ENCODE results near the gene HPS4.

HPS4 gene

DNA sequence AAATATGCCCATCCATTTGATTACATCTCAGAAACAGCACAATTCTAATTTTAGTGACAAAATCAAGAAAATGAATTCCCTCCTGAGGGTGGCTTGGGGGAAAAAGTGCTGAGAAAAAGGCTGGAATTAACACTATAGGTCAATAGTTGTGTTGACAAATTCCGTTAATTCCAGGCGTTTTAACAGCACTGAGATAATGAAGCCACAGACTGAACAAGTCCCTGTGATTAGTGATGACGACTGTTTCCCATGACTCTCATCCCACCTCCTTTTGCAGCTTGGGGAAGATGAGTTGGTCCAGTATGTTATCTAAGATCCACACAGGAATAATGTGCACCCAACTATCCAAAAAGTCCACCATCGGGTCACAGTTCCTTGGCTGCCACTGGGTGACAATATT is 12.9 kb upstream of the HPS4 start:
- DNase-seq: no peak

- DNase-seq: no peak
Observed at GRCh38 chr22:26494506-26494905, 10.9 kb upstream of the HPS4 start.

- no peak for DNase-seq
Observed at GRCh38 chr22:26492220-26492619, 8.6 kb upstream of the HPS4 start.

DNA sequence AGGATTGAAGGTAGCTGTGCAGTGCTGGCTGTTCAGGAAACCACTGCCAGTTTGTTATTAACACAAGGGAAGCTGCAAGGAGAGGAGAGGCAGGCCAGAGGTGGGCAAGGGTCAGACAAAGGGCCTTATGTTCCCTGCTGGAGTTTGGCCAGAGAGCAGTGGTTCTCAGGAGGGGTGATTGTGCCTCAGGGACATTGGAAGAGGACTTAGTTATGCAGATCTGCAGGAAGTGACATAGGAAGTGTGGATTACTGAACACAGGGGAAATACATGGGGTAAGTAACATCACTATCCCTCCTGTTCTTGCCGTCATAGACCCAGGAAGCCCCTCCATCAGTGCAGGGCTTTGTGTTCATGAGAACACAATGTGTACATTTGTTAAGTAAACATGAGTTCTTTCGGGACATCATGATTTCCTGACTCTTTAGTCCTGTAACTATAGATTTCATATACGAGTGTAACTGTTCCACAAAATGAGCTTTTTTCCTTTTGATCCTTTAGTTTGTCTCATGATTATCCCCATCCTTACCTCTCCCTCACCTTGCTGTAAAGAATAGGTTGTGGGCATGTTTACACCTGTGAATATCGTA is 6.0 kb upstream of the HPS4 start:
- DNase-seq: no peak

DNA sequence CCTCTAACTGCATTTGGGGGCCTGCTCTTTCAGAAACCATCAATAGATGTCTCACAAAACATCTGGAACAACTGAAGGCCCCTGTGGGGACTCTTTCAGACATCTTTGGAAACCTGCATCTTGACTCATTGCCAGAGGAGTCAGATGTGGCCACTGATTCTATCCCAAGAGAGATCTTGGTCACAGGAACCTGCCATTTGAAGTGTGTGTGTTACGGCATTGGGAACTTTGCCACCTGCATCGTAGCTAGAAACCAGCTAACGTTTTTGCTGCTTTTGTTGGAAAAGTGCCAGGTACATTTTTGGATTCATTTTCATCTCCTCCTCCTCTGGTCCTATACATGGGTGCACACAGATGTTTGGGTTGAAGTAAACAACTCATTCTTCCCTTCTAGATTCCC is 4.4 kb upstream of the HPS4 start:
- no peak for DNase-seq

GRCh38 chr22:26486394-26486793 is 2.8 kb upstream of the HPS4 start:
- no peak for DNase-seq

DNA sequence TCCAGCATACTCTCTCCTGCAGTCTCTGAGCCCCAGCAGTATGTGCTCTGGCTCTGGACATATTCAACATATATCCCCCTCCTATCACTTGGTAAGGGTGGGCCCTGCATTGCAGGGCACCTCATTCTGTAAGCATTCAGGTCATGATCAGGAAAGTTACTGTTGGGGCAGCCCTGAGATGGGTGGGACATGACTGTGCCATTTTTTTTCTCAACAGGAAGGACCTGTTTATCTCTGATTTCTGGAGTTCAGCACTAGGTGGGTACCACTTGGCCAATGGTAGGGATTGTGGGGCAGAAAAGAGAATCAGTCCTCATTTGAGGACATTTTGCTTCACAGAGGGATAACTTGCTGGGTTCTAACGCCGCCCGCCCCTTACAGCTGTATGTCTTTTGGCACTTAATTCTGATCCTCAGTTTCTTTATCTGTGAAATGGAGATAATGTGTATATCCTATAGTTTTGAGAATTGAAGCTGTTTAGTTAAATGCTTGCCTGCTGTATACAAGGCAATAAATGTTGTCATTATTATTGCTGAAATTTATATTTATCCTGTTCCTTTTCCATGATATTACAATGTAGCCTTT is 2.3 kb upstream of the HPS4 start:
- DNase-seq: no peak

GRCh38 chr22:26485013-26485412 is 1.4 kb upstream of the HPS4 start:
- no peak for DNase-seq

- DNase-seq: no peak
Observed at GRCh38 chr22:26484360-26484706, 750 bp upstream of the HPS4 start.

- DNase-seq: no peak
Observed at GRCh38 chr22:26483043-26483438, 542 bp downstream of the HPS4 start.

DNA sequence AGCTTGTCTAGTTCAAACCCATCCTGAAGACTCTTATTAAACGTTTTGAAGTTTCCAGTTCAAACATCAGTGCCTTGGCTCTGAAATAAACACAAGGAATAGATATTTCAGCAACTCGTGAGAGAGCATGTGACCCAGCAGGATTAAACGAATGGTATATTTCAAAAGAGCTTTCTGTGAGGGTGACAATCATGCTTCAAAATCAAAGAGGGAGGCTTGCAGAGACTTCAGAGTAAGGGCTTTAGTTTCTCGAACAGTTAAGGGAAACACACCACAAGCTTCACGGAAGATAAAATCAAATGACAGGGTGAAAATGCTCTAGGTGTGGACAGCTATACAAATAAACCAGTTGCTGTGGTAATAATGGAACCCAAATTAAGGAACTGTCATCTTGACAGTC is 1.4 kb downstream of the HPS4 start:
- no peak for DNase-seq

DNA sequence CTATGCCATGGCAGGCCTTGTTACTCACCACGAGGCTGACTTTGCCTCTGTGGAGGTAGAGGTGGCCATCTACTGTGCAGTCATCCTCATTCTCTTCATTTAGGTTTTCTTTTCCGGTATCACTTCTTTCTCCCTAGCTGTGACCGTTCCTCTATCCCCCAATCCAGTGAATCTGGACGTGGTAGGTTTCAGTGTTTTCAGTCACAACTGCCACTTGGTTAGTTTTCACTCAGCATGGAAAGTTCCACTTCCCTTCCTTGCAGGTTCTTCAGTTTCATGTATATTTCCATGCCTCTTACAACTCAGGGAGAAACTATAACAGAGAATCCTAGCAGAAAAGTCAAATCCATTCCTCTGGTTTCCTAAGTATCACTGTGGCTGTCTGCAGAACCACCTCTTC is 1.9 kb downstream of the HPS4 start:
- no peak for DNase-seq

DNA sequence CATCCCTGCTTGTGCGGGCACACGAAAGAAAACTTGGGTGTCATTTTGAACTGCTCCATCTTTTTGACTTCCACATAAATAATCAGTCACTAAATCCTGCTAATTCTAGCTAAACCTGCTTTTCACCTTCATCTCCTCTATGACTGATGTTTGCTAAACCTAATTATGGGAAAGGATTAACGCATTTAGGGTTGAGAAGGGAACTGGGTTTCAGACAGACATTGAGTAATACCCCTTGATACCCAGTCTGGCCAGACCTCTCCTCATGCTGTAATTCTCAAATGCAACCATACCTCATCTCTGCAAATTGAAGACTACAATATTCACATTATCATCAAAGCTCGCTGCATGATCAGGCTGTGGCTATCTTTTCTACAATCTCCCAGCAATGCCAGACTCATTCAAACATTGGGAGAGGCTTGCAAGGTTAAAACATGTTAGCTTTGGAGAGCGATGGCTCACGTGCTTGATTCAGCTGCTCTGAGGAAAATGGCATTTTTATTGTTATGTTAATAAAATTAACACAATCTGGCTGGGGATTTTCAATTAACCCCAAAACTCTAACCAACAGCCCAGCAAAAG is 2.4 kb downstream of the HPS4 start:
- DNase-seq: no peak

GRCh38 chr22:26480611-26480932 is 3.0 kb downstream of the HPS4 start:
- no peak for DNase-seq

DNA sequence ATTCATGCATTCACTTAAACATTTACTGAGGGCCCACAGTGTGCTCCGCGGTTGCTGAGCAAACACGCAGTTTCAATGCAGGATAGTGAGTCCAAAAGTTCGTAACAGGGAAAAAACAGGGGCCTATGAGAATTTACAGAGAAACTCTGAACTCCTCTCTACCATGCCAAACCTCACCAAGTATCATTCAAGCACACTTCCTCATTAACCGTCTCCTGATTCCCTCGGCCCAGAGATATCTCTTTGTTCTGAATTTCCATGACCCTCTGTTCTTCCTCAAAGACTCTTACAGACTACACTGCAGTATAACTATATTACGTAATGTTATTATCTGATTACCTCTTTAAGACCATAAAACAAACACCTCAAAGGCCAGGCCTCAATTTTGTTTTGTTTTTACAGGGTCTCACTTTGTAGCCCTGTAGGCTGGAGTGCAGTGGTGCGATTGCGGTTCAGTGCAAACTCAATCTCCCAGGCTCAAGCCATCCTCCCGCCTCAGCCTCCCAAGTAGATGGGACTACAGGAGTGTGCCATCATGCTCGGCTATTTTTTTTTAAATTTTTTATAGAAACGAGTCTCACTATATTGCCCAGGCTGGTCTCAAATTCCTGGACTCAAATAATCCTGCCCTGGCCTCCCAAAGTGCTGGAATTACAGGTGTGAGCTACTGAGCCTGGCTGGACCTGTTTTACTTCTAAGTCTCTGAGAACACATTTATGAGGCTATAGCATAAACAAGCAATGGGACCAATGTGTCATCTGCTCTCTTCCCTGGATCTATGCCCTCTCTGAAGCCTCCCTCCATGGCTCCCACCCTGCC is 3.6 kb downstream of the HPS4 start:
- DNase-seq: peak; percentile 50

DNA sequence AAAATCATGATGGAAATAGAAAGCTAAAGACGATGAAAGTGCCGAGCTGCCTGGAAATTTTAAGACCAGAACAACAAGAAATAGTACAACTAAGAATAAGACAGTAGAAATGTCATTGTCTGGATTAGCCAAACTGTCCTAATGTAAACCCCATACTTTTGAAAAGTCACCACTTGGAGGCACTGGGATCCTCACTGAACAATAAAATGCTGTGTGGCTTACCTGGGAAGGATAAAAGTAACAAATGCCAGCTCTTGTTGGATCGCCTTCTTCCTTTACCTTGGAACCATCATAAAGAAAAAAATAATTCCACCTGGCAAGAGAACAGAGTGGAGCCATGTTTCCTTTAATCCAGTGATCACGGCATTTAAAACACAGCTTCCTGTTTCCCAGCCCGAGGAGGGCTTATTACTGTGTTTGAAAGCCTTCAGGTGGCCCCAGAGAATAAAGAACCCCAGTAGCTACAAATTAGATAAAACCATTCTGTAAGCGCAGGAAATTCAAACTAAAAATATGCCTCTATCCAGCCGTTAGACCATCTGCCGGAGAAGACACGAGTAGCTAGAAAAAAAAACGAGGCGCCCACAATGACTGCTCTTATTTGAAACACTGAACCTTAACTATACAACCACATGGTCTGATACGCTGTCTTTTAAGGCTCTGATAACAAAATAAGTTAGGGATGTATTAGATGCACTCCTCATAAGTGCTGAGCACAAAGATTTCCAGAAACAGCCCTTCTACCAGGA is 4.4 kb downstream of the HPS4 start:
- DNase-seq: peak; percentile 41

GRCh38 chr22:26477341-26477731 is 6.2 kb downstream of the HPS4 start:
- DNase-seq: no peak

GRCh38 chr22:26476705-26477340 is 6.8 kb downstream of the HPS4 start:
- no peak for DNase-seq

GRCh38 chr22:26474682-26475081 is 8.9 kb downstream of the HPS4 start:
- no peak for DNase-seq

- DNase-seq: no peak
Observed at GRCh38 chr22:26471522-26471921, 12.1 kb downstream of the HPS4 start.

DNA sequence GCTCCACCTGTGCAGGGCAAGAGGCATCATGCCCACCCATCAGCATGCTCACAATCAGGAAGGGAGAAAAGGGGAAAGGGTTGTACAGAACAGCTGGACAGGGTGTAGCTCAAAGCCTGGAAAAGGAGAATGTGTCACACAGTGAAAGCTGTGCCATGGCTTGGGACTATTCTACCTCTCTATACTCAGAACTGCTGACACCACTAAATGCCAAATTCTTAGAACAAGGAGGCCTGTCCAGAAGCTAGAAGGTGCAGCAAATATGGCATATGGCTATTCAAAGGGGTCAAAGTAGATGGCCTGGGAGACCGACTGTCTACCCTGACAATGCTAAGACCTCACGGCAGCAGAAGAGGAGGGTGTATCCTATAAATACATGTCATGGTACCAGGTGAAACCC is 12.8 kb downstream of the HPS4 start:
- no peak for DNase-seq

DNA sequence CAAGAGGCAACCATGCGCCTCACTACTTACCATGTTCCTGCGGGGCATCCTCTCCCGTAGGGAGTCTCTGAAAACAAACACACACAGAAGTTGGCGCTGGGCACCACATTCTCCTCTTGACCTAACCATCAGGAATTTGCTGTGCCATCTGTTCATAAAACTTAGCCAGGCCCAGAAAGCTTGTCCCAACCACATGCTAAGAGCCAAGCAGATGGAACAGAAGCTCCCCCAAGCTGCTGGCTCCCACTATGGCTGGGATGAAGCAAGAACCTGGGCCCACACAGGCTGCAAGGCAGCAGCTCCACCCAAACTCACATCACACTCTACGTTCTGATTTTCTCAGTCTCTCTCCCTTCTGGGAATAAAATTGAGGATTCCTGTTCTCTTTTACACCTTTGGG is 17.4 kb downstream of the HPS4 start:
- no peak for DNase-seq

GRCh38 chr22:26464312-26464711 is 19.3 kb downstream of the HPS4 start:
- DNase-seq: no peak

Data from KG1 (cell line).